ENCODE measurements around the gene SLC49A3.

The SLC49A3 gene

DNA sequence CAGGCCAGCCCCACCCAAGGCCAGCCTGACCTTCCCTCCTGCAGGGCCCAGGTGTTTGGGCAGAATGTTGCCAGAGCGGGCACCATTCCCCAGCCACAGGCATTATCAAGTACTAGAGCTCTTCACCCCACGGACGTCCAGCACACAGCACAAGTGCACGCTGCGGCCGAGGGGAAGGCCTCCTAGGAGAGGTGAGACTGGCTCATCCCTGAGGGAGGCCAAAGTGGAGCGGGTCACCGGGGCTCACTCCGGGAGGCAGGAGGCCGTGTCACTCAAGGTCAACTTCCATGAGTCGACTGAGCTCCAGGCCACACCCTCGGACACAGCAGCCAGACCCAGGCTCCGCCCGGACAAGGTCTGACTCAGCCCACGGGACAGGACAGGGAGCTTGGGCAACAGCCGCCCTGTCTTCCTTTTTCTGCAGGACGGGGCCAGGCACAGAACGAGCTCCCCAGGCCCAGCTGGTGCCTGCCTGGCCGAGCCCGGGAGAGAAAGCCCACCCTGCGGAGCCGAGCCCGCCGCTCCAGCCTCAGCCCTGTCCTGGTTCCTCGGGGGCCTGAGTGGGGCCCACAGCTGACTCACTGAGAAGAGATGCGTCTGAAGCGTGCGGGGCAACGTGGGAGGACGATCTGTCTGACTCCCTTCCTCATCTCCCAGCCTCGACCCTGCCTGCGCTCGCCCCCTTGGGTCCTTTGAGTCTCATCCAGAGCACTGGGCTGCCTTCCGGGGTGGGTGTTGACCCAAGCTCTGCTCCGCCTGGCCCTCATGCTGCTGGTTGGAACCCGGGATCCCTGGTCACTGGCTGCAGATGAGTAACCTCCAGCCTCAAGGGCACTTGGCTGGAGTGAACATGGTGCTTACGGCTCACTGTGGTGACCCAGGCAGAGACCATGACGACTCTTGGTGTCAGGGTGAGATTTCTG lies 1.6 kb downstream of the SLC49A3 start:
- H3K4me2 ChIP-seq (ENCODE audit: low read length) = no peak overlapping the region
- no peak overlapping the region for H2BK120ac ChIP-seq (ENCODE audit: insufficient read depth, low read length, poor library complexity)
- H3K27ac ChIP-seq (ENCODE audit: low read depth, low read length) = no peak overlapping the region
- H2AK5ac ChIP-seq (ENCODE audit: low read length) = peak overlapping the region; percentile 8
- H3K9me3 ChIP-seq (ENCODE audit: insufficient read depth, low read depth, low read length) = peaks cover 2% of the 10 kb centered on the region
- peak overlapping the region; percentile 7 for H2BK12ac ChIP-seq (ENCODE audit: low read length)
- H2AFZ ChIP-seq (ENCODE audit: insufficient read depth, low read length, poor library complexity) = peak overlapping the region; percentile 32
- peaks cover 30 to 37% of the 10 kb centered on the region in 2 experiments for H3K4me1 ChIP-seq (ENCODE audit: control insufficient read depth in 1 of 2, insufficient read depth in 2 of 2, low read length in 2 of 2)
- H3K4me3 ChIP-seq (ENCODE audit: low read depth, low read length) = no peak overlapping the region
- H4K12ac ChIP-seq (ENCODE audit: low read depth, low read length) = peak overlapping the region; percentile 14
- H3K4ac ChIP-seq (ENCODE audit: low read depth, low read length) = no peak overlapping the region
- no CpG with 5 or more reads among the region's 38 CpGs for WGBS (ENCODE audit: extremely low coverage, insufficient coverage, insufficient read length)
- H3K14ac ChIP-seq (ENCODE audit: low read length) = no peak overlapping the region
- H2BK5ac ChIP-seq (ENCODE audit: low read depth, low read length, poor library complexity) = no peak overlapping the region
- no peak overlapping the region for H3K9ac ChIP-seq (ENCODE audit: low read length)
- H3K23ac ChIP-seq (ENCODE audit: low read length) = no peak overlapping the region
- peak overlapping the region; percentile 26 for H4K8ac ChIP-seq (ENCODE audit: low read depth, low read length)
- no peak overlapping the region for H3K18ac ChIP-seq (ENCODE audit: low read length)
- H3K79me1 ChIP-seq (ENCODE audit: low read length) = peaks cover 20% of the 10 kb centered on the region
- no peaks in the 10 kb centered on the region for H3K36me3 ChIP-seq (ENCODE audit: control insufficient read depth in 1 of 2, insufficient read depth in 2 of 2, low read length in 2 of 2)
- no peaks in the 10 kb centered on the region for H3K27me3 ChIP-seq (ENCODE audit: insufficient read depth, low read length)
- peak overlapping the region; percentile 48 for H4K91ac ChIP-seq (ENCODE audit: low read depth, low read length)
- H3K79me2 ChIP-seq (ENCODE audit: control insufficient read depth, insufficient read depth, low read length, poor library complexity) = peaks cover 6% of the 10 kb centered on the region
- peak; percentile 92 to 94 for DNase-seq

DNA sequence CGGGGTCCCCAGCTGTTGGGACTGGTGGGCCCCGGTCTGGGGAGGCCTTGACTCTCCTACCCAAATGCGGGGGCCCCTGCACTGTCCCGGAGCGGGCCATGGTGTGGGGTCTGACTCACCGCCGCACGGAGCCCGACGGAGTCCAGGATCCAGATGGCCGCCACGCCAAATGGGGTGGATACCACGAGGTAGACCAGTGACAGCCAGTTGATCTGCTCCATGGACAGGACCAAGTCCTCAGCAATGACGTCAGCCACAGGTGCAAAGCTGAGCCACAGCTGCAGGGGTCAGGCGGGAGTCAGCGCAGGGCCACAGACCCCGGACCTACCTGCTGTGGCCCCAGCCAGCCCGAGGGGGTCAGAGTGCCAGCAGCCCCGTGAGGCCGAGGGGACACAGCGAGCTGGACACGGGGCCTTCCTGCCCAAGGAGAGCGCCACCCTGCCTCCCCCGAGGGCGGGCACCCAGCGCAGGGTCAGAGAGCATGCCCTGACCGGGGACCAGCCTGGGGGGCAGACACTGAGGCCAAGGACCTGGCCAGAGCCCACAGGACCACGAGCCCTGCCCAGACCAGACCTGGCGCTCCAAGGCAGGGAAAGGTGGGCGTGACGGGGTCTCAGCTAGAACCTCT lies 2.4 kb downstream of the SLC49A3 start:
- no peaks in the 10 kb centered on the region for H3K27me3 ChIP-seq (ENCODE audit: insufficient read depth, low read length)
- no peak overlapping the region for H2AFZ ChIP-seq (ENCODE audit: insufficient read depth, low read length, poor library complexity)
- no peak overlapping the region for H2AK5ac ChIP-seq (ENCODE audit: low read length)
- peaks cover 6% of the 10 kb centered on the region for H3K79me2 ChIP-seq (ENCODE audit: control insufficient read depth, insufficient read depth, low read length, poor library complexity)
- peaks cover 2% of the 10 kb centered on the region for H3K9me3 ChIP-seq (ENCODE audit: insufficient read depth, low read depth, low read length)
- no peak overlapping the region for H3K4me3 ChIP-seq (ENCODE audit: low read depth, low read length)
- no CpG with 5 or more reads among the region's 31 CpGs for WGBS (ENCODE audit: extremely low coverage, insufficient coverage, insufficient read length)
- no peak overlapping the region for H3K4me2 ChIP-seq (ENCODE audit: low read length)
- H2BK5ac ChIP-seq (ENCODE audit: low read depth, low read length, poor library complexity) = no peak overlapping the region
- no peak overlapping the region for H2BK12ac ChIP-seq (ENCODE audit: low read length)
- H4K12ac ChIP-seq (ENCODE audit: low read depth, low read length) = no peak overlapping the region
- H3K27ac ChIP-seq (ENCODE audit: low read depth, low read length) = no peak overlapping the region
- H4K8ac ChIP-seq (ENCODE audit: low read depth, low read length) = no peak overlapping the region
- no peak overlapping the region for H3K23ac ChIP-seq (ENCODE audit: low read length)
- no peak overlapping the region for H3K18ac ChIP-seq (ENCODE audit: low read length)
- peaks cover 30 to 35% of the 10 kb centered on the region in 2 experiments for H3K4me1 ChIP-seq (ENCODE audit: control insufficient read depth in 1 of 2, insufficient read depth in 2 of 2, low read length in 2 of 2)
- H2BK120ac ChIP-seq (ENCODE audit: insufficient read depth, low read length, poor library complexity) = no peak overlapping the region
- H3K79me1 ChIP-seq (ENCODE audit: low read length) = peaks cover 17% of the 10 kb centered on the region
- no peaks in the 10 kb centered on the region for H3K36me3 ChIP-seq (ENCODE audit: control insufficient read depth in 1 of 2, insufficient read depth in 2 of 2, low read length in 2 of 2)
- H3K9ac ChIP-seq (ENCODE audit: low read length) = no peak overlapping the region
- no peak overlapping the region for H4K91ac ChIP-seq (ENCODE audit: low read depth, low read length)
- no peak for DNase-seq
- H3K4ac ChIP-seq (ENCODE audit: low read depth, low read length) = no peak overlapping the region
- H3K14ac ChIP-seq (ENCODE audit: low read length) = no peak overlapping the region

DNA sequence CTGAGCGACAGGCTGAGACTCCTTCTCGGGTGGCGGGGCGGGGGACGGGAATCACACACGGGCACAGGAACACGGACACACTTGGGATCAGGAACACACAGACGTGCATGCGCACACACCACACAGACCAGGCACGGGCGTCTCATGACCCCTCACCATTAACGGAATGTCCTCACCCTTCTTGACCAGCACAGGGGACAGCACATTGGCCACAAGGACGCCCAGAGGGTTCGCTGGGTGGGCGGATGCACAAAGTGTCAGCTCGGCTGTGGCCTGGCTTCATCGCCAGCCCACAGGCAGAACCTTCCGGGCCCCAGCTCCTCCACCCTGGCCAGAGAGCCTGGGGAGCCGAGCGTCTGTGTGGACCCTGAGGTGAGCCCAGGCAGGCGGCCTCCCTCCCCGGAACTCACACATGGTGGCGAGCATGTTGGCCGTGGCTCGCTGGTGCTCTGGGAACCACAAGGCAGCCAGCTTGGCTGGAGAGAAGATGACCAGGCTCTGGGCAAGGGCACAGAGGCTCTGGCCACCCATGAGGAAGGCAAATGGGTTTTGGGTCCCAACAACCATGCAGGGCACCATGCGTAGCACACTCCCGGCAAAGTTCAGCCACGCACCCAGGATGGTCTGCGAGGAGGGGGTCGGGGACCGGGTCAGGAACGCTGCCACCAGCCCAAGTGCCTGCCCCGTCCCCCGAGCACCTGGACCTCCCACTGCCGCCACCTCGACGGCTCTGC lies 3.1 kb downstream of the SLC49A3 start:
- Histone ChIP-seq H2AFZ (ENCODE audit: insufficient read depth, low read length, poor library complexity) (no peak overlapping the region), H2BK12ac (ENCODE audit: low read length) (no peak overlapping the region), H3K9me3 (ENCODE audit: insufficient read depth, low read depth, low read length) (peaks cover 2% of the 10 kb centered on the region), H3K4me3 (ENCODE audit: low read depth, low read length) (no peak overlapping the region), H3K27ac (ENCODE audit: low read depth, low read length) (no peak overlapping the region), H2AK5ac (ENCODE audit: low read length) (no peak overlapping the region), H4K8ac (ENCODE audit: low read depth, low read length) (no peak overlapping the region), H3K27me3 (ENCODE audit: insufficient read depth, low read length) (no peaks in the 10 kb centered on the region), H2BK120ac (ENCODE audit: insufficient read depth, low read length, poor library complexity) (no peak overlapping the region), H4K91ac (ENCODE audit: low read depth, low read length) (no peak overlapping the region), H3K36me3 (ENCODE audit: control insufficient read depth in 1 of 2, insufficient read depth in 2 of 2, low read length in 2 of 2) (no peaks in the 10 kb centered on the region), H3K14ac (ENCODE audit: low read length) (no peak overlapping the region), H4K12ac (ENCODE audit: low read depth, low read length) (no peak overlapping the region), H3K4me2 (ENCODE audit: low read length) (no peak overlapping the region), H3K18ac (ENCODE audit: low read length) (no peak overlapping the region), H3K4me1 (ENCODE audit: control insufficient read depth in 1 of 2, insufficient read depth in 2 of 2, low read length in 2 of 2) (peaks cover 30 to 38% of the 10 kb centered on the region in 2 experiments), H3K9ac (ENCODE audit: low read length) (no peak overlapping the region), H3K23ac (ENCODE audit: low read length) (no peak overlapping the region), H3K4ac (ENCODE audit: low read depth, low read length) (no peak overlapping the region), H3K79me1 (ENCODE audit: low read length) (peaks cover 17% of the 10 kb centered on the region), H2BK5ac (ENCODE audit: low read depth, low read length, poor library complexity) (no peak overlapping the region), H3K79me2 (ENCODE audit: control insufficient read depth, insufficient read depth, low read length, poor library complexity) (peaks cover 6% of the 10 kb centered on the region)
- no peak for DNase-seq
- whole genome bisulfite sequencing (ENCODE audit: extremely low coverage, insufficient coverage, insufficient read length) = no CpG with 5 or more reads among the region's 37 CpGs

DNA sequence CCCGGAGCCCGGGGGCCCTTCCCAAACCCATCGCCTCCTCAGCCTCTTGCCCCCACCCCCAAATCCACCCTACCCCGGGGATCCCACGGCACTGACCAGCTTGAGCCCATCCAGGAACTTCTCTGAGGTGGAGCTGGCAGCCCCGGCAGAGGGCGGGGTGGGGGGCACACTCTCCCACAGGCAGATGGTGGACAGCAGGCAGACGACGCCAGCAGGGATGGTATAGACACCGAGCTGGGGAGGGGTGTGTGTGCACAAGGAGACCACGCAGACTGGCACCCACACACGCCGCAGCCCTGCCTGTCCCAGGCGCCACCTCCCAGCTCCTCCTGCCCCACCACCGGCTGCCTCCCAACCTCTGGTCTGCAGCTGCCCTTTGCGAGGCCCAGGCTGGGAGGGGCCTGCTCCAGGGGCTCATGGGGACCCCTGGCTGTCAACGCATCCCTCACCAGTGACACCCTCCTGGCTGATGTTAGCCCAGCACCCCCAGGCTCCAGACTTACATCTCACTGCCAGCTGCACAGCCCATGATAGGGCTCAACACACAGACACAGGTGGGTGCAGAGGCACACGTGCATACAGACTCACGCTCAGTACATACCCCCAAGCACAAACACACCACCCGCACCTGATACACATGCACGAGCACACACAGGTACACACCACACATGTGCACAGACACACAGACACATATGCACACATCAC lies 4.2 kb downstream of the SLC49A3 start:
- Histone ChIP-seq H3K79me2 (ENCODE audit: control insufficient read depth, insufficient read depth, low read length, poor library complexity) (peaks cover 6% of the 10 kb centered on the region), H3K4ac (ENCODE audit: low read depth, low read length) (no peak overlapping the region), H2BK12ac (ENCODE audit: low read length) (no peak overlapping the region), H3K36me3 (ENCODE audit: control insufficient read depth in 1 of 2, insufficient read depth in 2 of 2, low read length in 2 of 2) (no peaks in the 10 kb centered on the region), H3K27ac (ENCODE audit: low read depth, low read length) (no peak overlapping the region), H3K23ac (ENCODE audit: low read length) (no peak overlapping the region), H2AFZ (ENCODE audit: insufficient read depth, low read length, poor library complexity) (no peak overlapping the region), H4K12ac (ENCODE audit: low read depth, low read length) (no peak overlapping the region), H3K18ac (ENCODE audit: low read length) (no peak overlapping the region), H3K9ac (ENCODE audit: low read length) (no peak overlapping the region), H4K8ac (ENCODE audit: low read depth, low read length) (no peak overlapping the region), H3K4me1 (ENCODE audit: control insufficient read depth in 1 of 2, insufficient read depth in 2 of 2, low read length in 2 of 2) (peaks cover 32 to 43% of the 10 kb centered on the region in 2 experiments), H2BK5ac (ENCODE audit: low read depth, low read length, poor library complexity) (no peak overlapping the region), H2AK5ac (ENCODE audit: low read length) (no peak overlapping the region), H3K27me3 (ENCODE audit: insufficient read depth, low read length) (no peaks in the 10 kb centered on the region), H3K79me1 (ENCODE audit: low read length) (peaks cover 17% of the 10 kb centered on the region), H3K4me3 (ENCODE audit: low read depth, low read length) (no peak overlapping the region), H3K4me2 (ENCODE audit: low read length) (no peak overlapping the region), H4K91ac (ENCODE audit: low read depth, low read length) (no peak overlapping the region), H3K14ac (ENCODE audit: low read length) (no peak overlapping the region), H2BK120ac (ENCODE audit: insufficient read depth, low read length, poor library complexity) (no peak overlapping the region), H3K9me3 (ENCODE audit: insufficient read depth, low read depth, low read length) (peaks cover 2% of the 10 kb centered on the region)
- DNase-seq = no peak
- WGBS (ENCODE audit: extremely low coverage, insufficient coverage, insufficient read length) = no CpG with 5 or more reads among the region's 21 CpGs

Measured in trophoblast cell (in vitro differentiated cells and primary cell).